Lower leg skin (tissue), 4 donors: ENCODE measurements around the gene ABCB1. TPM values are rescaled to one million over a fixed set of nuclear protein-coding genes. Genes with fewer than 3 reads are reported as not detected.
A peak's percentile ranks its signal among the peaks of the same experiment; 100 is the strongest.

Experiments used
- DNase-seq, 2 donors: peaks; one replicate each; pipeline ENCODE4 v3.0.0-alpha.2; 2019; ENCODE audit warnings: low spot score in 2 of 2
- H3K4me3 ChIP-seq: fragments of 200-600 bp; sonication (generic); 2 replicates; pipeline ENCODE4 v1.5.1; 2017; ENCODE audit warnings: mild to moderate bottlenecking, low read depth; ENCODE audit not compliant: poor library complexity, severe bottlenecking
- POLR2A ChIP-seq, 2 donors: fragments of 450-650 bp; IDR thresholded peaks; one replicate each; pipeline ENCODE4 v1.6.1; 2016 to 2017; ENCODE audit warnings: antibody characterized with exemption in 2 of 2, mild to moderate bottlenecking in 1 of 2, moderate library complexity in 1 of 2
- WGBS, 2 donors: methylation state at CpG; one replicate each; pipeline ENCODE4 v1.1.5; 2018; 5-methylcytosine and 5-hydroxymethylcytosine counted together
- intact Hi-C: fragments of 100-400 bp; cut with DNase I; formaldehyde crosslinking; loops from one replicate; pipeline ENCODE4 v1.15.0; 2023; ENCODE audit warnings: low total_unique reads
- total RNA-seq, 4 donors: library from RNA; depleted of rRNA; stranded (reverse); fragments of >200 nt; gene quantifications; one replicate each; pipeline ENCODE4 v1.1.0, GENCODE V29; 2016
- TF ChIP-seq, protein P1 (sequence below), 3 donors: fragments of 450-650 bp; IDR thresholded peaks; one replicate each; pipeline ENCODE4 v1.5.1; 2016; ENCODE audit warnings: antibody characterized with exemption in 3 of 3, mild to moderate bottlenecking in 3 of 3, moderate library complexity in 2 of 3

Gene ABCB1
- 1 to 10 TPM in 2 of 4 donors, under 1 TPM in 2; 0.67 to 4.9 (median 2.5) TPM for total RNA-seq

GRCh38 chr7:87600130-87601124 lies at the start of gene ABCB1:
Gene ABCB1, minus strand, starts transcription at chr7:87600884. Its CDS starts 700 bp downstream, at chr7:87600184.
- H3K4me3 ChIP-seq = peak within 1 kb of the TSS; percentile 19
- intact Hi-C loops = no loop called here
- DNase-seq = peak; percentile 19 to 86
- no peak for TF ChIP-seq POLR2A (IDR thresholded peaks at IDR 0.05)
- TF ChIP-seq, protein P1, sequence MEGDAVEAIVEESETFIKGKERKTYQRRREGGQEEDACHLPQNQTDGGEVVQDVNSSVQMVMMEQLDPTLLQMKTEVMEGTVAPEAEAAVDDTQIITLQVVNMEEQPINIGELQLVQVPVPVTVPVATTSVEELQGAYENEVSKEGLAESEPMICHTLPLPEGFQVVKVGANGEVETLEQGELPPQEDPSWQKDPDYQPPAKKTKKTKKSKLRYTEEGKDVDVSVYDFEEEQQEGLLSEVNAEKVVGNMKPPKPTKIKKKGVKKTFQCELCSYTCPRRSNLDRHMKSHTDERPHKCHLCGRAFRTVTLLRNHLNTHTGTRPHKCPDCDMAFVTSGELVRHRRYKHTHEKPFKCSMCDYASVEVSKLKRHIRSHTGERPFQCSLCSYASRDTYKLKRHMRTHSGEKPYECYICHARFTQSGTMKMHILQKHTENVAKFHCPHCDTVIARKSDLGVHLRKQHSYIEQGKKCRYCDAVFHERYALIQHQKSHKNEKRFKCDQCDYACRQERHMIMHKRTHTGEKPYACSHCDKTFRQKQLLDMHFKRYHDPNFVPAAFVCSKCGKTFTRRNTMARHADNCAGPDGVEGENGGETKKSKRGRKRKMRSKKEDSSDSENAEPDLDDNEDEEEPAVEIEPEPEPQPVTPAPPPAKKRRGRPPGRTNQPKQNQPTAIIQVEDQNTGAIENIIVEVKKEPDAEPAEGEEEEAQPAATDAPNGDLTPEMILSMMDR (IDR thresholded peaks at IDR 0.05) = no peak
- WGBS, 2 donors = 1 to 4% methylated on average over 38 to 57 of the region's 61 CpGs

DNA sequence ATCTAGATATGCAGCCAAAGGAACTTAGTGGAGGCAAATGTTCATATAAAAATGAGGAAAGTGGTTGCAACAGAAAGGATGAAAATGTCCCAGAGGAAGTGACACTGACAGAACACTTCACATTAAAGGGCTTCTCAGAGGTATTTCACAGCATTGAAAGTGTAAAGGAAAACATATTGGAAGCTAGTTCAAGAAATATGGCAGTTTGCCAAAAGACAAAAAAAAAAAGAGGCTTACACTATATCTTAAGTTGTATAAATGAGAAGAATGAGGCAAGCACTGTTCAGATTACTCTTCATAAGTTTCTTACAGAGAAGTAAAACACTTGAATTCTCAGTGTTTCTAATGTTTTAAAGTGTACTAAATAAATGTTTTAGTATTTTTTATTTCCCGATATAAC lies 47.6 kb upstream of the ABCB1 start:
- no peak for TF ChIP-seq POLR2A (IDR thresholded peaks at IDR 0.05)
- TF ChIP-seq, protein P1 (IDR thresholded peaks at IDR 0.05) = no peak
- no peak for DNase-seq
- no peak overlapping the region for H3K4me3 ChIP-seq
- 94 to 100% methylated on average over 1 of the region's 1 CpG for WGBS, 2 donors
- intact Hi-C loops = no loop called here

GRCh38 chr7:87645446-87645845 lies 44.8 kb upstream of the ABCB1 start:
- TF ChIP-seq, protein P1 (IDR thresholded peaks at IDR 0.05) = no peak
- no peak for TF ChIP-seq POLR2A (IDR thresholded peaks at IDR 0.05)
- intact Hi-C loops = no loop called here
- DNase-seq = no peak
- 78 to 93% methylated on average over 1 of the region's 1 CpG for WGBS, 2 donors
- H3K4me3 ChIP-seq = no peak overlapping the region

DNA sequence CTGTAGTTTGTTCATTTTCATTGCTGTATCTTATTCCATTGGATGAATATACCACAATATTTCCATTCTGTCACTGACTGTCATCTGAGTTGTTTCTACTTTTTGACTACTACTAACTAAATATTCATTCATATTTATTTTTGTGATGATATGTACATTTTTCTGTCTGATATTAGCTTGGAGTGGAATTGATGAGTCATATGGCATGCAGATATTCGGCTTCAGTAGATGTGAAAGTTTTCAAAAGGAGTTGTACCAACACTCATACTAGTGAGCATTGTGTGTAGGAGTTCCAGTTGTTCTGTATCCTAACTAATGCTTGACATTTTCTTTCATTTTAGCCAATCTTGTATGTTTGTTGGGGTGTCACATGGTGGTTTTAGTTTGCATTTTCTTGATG lies 35.2 kb upstream of the ABCB1 start:
- WGBS, 2 donors = 78 to 83% methylated on average over 1 of the region's 1 CpG
- intact Hi-C loops = no loop called here
- DNase-seq = no peak
- H3K4me3 ChIP-seq = no peak overlapping the region
- TF ChIP-seq, protein P1 (IDR thresholded peaks at IDR 0.05) = no peak
- no peak for TF ChIP-seq POLR2A (IDR thresholded peaks at IDR 0.05)

DNA sequence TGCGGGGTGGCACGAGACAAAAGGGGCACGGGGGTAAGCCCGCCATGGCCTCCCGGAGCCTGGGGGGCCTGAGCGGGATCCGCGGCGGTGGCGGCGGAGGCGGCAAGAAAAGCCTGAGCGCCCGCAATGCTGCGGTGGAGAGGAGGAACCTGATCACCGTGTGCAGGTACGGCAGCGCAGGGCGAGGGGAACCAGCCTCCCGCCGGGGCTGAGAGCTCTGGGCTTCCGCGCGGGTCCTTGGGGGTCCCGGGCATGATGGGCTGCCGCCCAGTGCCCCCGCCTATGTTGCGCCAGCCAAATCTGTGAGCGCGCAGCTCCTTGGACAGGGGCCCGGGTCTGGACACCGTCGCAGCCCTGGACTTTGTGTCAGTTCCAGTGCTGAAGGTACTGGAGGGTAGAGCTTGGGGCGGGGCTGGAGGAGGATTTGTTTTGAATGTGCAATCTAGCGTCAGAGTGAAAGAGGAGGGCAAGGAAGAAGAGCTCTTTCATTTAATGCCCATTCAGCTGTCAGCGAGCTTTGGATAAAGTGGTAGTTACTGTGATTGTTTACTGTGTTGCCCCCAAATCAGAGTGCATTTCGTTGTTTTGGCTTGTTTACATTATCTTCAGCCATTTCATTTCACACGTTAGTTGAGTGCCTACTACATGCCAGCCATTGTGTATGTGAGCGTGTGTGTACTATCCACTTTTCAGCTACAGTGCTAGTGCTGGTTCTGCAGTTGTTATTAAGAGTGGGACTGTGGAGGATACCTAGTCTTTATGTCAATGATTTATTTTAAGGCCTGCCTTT lies 28.3 kb upstream of the ABCB1 start:
- TF ChIP-seq, protein P1 (IDR thresholded peaks at IDR 0.05) = no peak
- TF ChIP-seq POLR2A (IDR thresholded peaks at IDR 0.05) = no peak
- intact Hi-C loops = no loop called here
- DNase-seq = peak in 1 of 2 donors; percentile 86
- H3K4me3 ChIP-seq = peak overlapping the region; percentile 49
- 7 to 13% methylated on average over 20 to 39 of the region's 39 CpGs for WGBS, 2 donors
